K562 (cell line): Measurements from ENCODE around the gene TMEM123. TPM values are rescaled to one million over a fixed set of nuclear protein-coding genes. Genes with fewer than 3 reads are reported as not detected.
A peak's percentile ranks its signal among the peaks of the same experiment; 100 is the strongest.

ENCODE experiments used
- ATAC-seq: fragments of 200-7000 bp; cut with Tn5 transposase; 3 replicates; pipeline ENCODE4 v1.9.1; 2020; ENCODE audit warnings: moderate library complexity
- Bru-seq: library from RNA; stranded (reverse); fragments of 400-500 nt; gene quantifications from one replicate; lab custom pipeline; 2021; lab: Mats Ljungman, UMichigan
- BruChase-seq, 2 experiments: library from RNA; stranded (reverse); fragments of 400-500 nt; gene quantifications; one replicate each; lab custom pipeline; 2021; lab: Mats Ljungman, UMichigan
- BruUV-seq: library from RNA; stranded (reverse); fragments of 400-500 nt; replicated peaks from 2 replicates; lab custom pipeline; 2021; lab: Mats Ljungman, UMichigan
- CTCF ChIA-PET: fragments of 300-600 bp; formaldehyde crosslinking; extraction: SDS; loops from one replicate; lab custom pipeline; 2021; ENCODE audit warnings: low intra/inter-chr PET ratio; lab: Yijun Ruan, JAX
- POLR2A ChIA-PET: fragments of 300-600, 350-650 bp; sonication (Branson Sonifier 250); formaldehyde crosslinking; extraction: SDS; loops from one replicate; lab custom pipeline; 2021; ENCODE audit warnings: antibody characterized with exemption, inconsistent platforms; lab: Yijun Ruan, JAX
- DNase-seq, 4 experiments: peaks; one replicate each; pipeline versions ENCODE4 v3.0.0 to v3.0.0-alpha.2; 2011 to 2018; ENCODE audit warnings: low spot score in 3 of 4, mixed read lengths in 3 of 4; ENCODE audit errors: extremely low read depth in 1 of 4
- FAIRE-seq: peaks from 2 replicates; lab custom pipeline; 2011; peaks lifted over from hg19 to GRCh38; lab: Jason Lieb, UNC
- H2AFZ ChIP-seq: 2 replicates; pipeline ENCODE4 v1.6.0; 2011; ENCODE audit warnings: low read depth, low read length, control low read depth, inconsistent platforms
- H3K27ac ChIP-seq: fragments of 200-600 bp; 3 replicates; pipeline ENCODE4 v1.8.0; 2011; ENCODE audit warnings: low read depth, mild to moderate bottlenecking, control low read depth, inconsistent platforms, low read length, moderate library complexity, mixed read lengths; ENCODE audit errors: extremely low read depth
- H3K27me3 ChIP-seq, 2 experiments: fragments of 300-600 bp in 1 of 2; 2 replicates in 1 of 2; 3 replicates in 1 of 2; pipeline versions ENCODE4 v1.6.0 to v1.8.0; 2011; ENCODE audit warnings: inconsistent platforms in 2 of 2, low read length in 2 of 2, mild to moderate bottlenecking in 1 of 2, mixed read lengths in 1 of 2, moderate library complexity in 1 of 2; ENCODE audit not compliant: control insufficient read depth in 2 of 2, insufficient read depth in 2 of 2
- H3K36me3 ChIP-seq: fragments of 300-600 bp; 3 replicates; pipeline ENCODE4 v1.8.0; 2011; ENCODE audit warnings: mild to moderate bottlenecking, low read length, inconsistent platforms; ENCODE audit not compliant: control insufficient read depth, insufficient read depth
- H3K4me1 ChIP-seq, 2 experiments: fragments of 200-600 bp in 1 of 2; replicated peaks in 1 of 2; 2 replicates in 1 of 2; 3 replicates in 1 of 2; pipeline versions ENCODE4 v1.5.1 to v1.8.0; 2011; ENCODE audit warnings: inconsistent platforms in 2 of 2, low read length in 2 of 2, mild to moderate bottlenecking in 1 of 2, mixed read lengths in 1 of 2, moderate library complexity in 1 of 2; ENCODE audit not compliant: control insufficient read depth in 2 of 2, insufficient read depth in 2 of 2
- H3K4me2 ChIP-seq: 2 replicates; pipeline ENCODE4 v1.6.1; 2011; ENCODE audit warnings: low read length, control low read depth, inconsistent platforms, mixed read lengths; ENCODE audit not compliant: insufficient read depth
- H3K4me3 ChIP-seq: fragments of 200-600 bp; sonication (generic), shearing (Covaris generic); 2 replicates; pipeline ENCODE4 v1.5.1; 2016; ENCODE audit warnings: control low read depth, inconsistent platforms
- H3K79me2 ChIP-seq: fragments of 200-600 bp; 3 replicates; pipeline ENCODE4 v1.8.0; 2011; ENCODE audit warnings: low read length, inconsistent platforms; ENCODE audit not compliant: control insufficient read depth, insufficient read depth
- H3K9ac ChIP-seq, 2 experiments: 2 replicates each; pipeline versions ENCODE4 v1.6.0 to v1.6.1; 2011; ENCODE audit warnings: low read depth in 2 of 2, low read length in 2 of 2, control low read depth in 1 of 2, inconsistent platforms in 1 of 2, mild to moderate bottlenecking in 1 of 2, mixed read lengths in 1 of 2; ENCODE audit not compliant: insufficient read depth in 1 of 2
- H3K9me1 ChIP-seq: one replicate; pipeline ENCODE4 v1.6.0; 2011; ENCODE audit warnings: inconsistent platforms, mild to moderate bottlenecking, low read length, moderate library complexity; ENCODE audit not compliant: control insufficient read depth, insufficient read depth
- H3K9me3 ChIP-seq: replicated peaks from 2 replicates; pipeline ENCODE4 v1.5.1; 2011; ENCODE audit warnings: low read depth, low read length, inconsistent platforms; ENCODE audit not compliant: control insufficient read depth, insufficient read depth
- H4K20me1 ChIP-seq: replicated peaks from 2 replicates; pipeline ENCODE4 v1.6.1; 2011; ENCODE audit warnings: low read length, inconsistent platforms, mixed read lengths; ENCODE audit not compliant: control insufficient read depth, insufficient read depth
- BCOR ChIP-seq: fragments of 450-650 bp; IDR thresholded peaks from 2 replicates; pipeline ENCODE4 v1.6.1; 2016
- HNRNPL ChIP-seq: fragments of 200-400 bp; formaldehyde crosslinking; IDR thresholded peaks from 2 replicates; pipeline ENCODE4 v1.6.1; 2017; ENCODE audit warnings: low read depth, mild to moderate bottlenecking, low read length
- KAT7 ChIP-seq: sonication (generic); formaldehyde crosslinking; IDR thresholded peaks from 2 replicates; pipeline ENCODE4 v1.8.0; 2022; ENCODE audit warnings: missing genetic modification reagents, mild to moderate bottlenecking, borderline replicate concordance
- MBD2 ChIP-seq: sonication (generic); IDR thresholded peaks from 2 replicates; pipeline ENCODE4 v1.6.1; 2016; ENCODE audit warnings: low read depth, borderline replicate concordance
- NKRF ChIP-seq: fragments of 450-650 bp; IDR thresholded peaks from 2 replicates; pipeline ENCODE4 v1.6.1; 2016; ENCODE audit warnings: borderline replicate concordance
- SRF ChIP-seq, 2 experiments: fragments of 250-450, 450-650 bp in 1 of 2; sonication (Bioruptor Pico) in 1 of 2; sonication (generic) in 1 of 2; formaldehyde crosslinking; IDR thresholded peaks; 2 replicates each; pipeline versions ENCODE4 v1.5.0 to v1.5.1; 2020 to 2022; ENCODE audit warnings: mild to moderate bottlenecking in 1 of 2, missing genetic modification reagents in 1 of 2
- YY1 ChIP-seq, 3 experiments: IDR thresholded peaks; 2 replicates each; pipeline ENCODE4 v1.6.1; 2011; ENCODE audit warnings: low read length in 2 of 3, mild to moderate bottlenecking in 2 of 3, moderate library complexity in 2 of 3, borderline replicate concordance in 1 of 3, control low read depth in 1 of 3, low read depth in 1 of 3; ENCODE audit not compliant: insufficient read depth in 3 of 3, insufficient replicate concordance in 2 of 3, control insufficient read depth in 1 of 3, insufficient read length in 1 of 3; ENCODE audit errors: extremely low read depth in 1 of 3
- WGBS: fragments of 100-300 bp; shearing (Covaris generic); methylation state at CpG from one replicate; pipeline ENCODE4 v1.1.6; 2016; ENCODE audit warnings: low coverage, mixed read lengths; ENCODE audit not compliant: insufficient coverage; ENCODE audit errors: missing lambda C conversion rate; 5-methylcytosine and 5-hydroxymethylcytosine counted together
- in situ Hi-C: fragments of 300-500 bp; cut with MboI; formaldehyde crosslinking; loops from 4 replicates; pipeline ENCODE4 v1.15.0; 2018; ENCODE audit warnings: inconsistent platforms, mixed read lengths
- intact Hi-C: fragments of 100-400 bp; cut with micrococcal nuclease; formaldehyde crosslinking; loops from 2 replicates; pipeline ENCODE4 v1.14.2; 2022
- long read RNA-seq, 3 experiments: library from polyadenylated mRNA in 2 of 3; library from RNA in 1 of 3; unstranded in 2 of 3; stranded (forward) in 1 of 3; transcript quantifications; one replicate each; pipeline ENCODE4 v2.0.0, GENCODE V29; 2019 to 2022
- polyA minus RNA-seq, 3 experiments: library from RNA; depleted of rRNA, polyadenylated mRNA; stranded (reverse); fragments of >200 nt; gene quantifications; 2 replicates each; pipeline ENCODE4 v1.2.3, GENCODE V29; 2011
- polyA plus RNA-seq, 8 experiments: library from polyadenylated mRNA; depleted of rRNA in 4 of 8; stranded (reverse) in 5 of 8; unstranded in 3 of 8; fragments of >200 nt; fragmentation: Nextera tagmentation in 2 of 8; fragmentation: Illumina TruSeq in 1 of 8; extraction: Ambion mirVana in 2 of 8; extraction: Trizol in 1 of 8; gene quantifications; 2 replicates each; pipeline versions ENCODE4 v1.2.1 to v1.2.3, GENCODE V29; 2011 to 2014; ENCODE audit warnings: inconsistent platforms in 1 of 8, missing spikeins in 1 of 8
- total RNA-seq, 7 experiments: library from RNA; depleted of rRNA in 6 of 7; stranded (reverse); fragments of >200 nt in 6 of 7; fragmentation: Illumina TruSeq in 2 of 7; extraction: Trizol in 2 of 7; gene quantifications; 2 replicates each; pipeline versions ENCODE4 v1.2.1 to v1.2.3, GENCODE V29; 2011 to 2021; ENCODE audit warnings: low replicate concordance in 1 of 7
- TF ChIP-seq, protein P1 (sequence below): fragments of 250-450 bp; sonication (Bioruptor Pico); IDR thresholded peaks from 2 replicates; pipeline ENCODE4 v1.5.0; 2021
- TF ChIP-seq, protein P2 (sequence below): sonication (generic); formaldehyde crosslinking; IDR thresholded peaks from 2 replicates; pipeline ENCODE4 v1.9.0; 2022; ENCODE audit warnings: mild to moderate bottlenecking, missing genetic modification reagents

TMEM123 gene
- total RNA-seq (2011; cell fraction: chromatin; rRNA removed; ENCODE audit: low replicate concordance), result 82.8 and 147 TPM in 2 replicates
- 97.2 and 106 TPM in 2 replicates for total RNA-seq (2011; cell fraction: nucleolus; rRNA removed)
- 158 and 240 TPM in 2 replicates for total RNA-seq (2011; cell fraction: nucleoplasm; rRNA removed)
- total RNA-seq (2014; rRNA removed) (50.2 and 55.0 TPM in 2 replicates), total RNA-seq (2014; rRNA removed; fragmentation: Illumina TruSeq; extraction: Trizol) (132 and 151 TPM in 2 replicates), total RNA-seq (2015; rRNA removed; fragmentation: Illumina TruSeq; extraction: Trizol) (139 and 149 TPM in 2 replicates), total RNA-seq (2021) (80.0 and 82.4 TPM in 2 replicates), polyA plus RNA-seq (2011; rRNA removed) (327 and 344 TPM in 2 replicates), polyA plus RNA-seq (2014; fragmentation: Illumina TruSeq; extraction: Trizol) (100 and 104 TPM in 2 replicates), polyA plus RNA-seq (2014; fragmentation: Nextera tagmentation; extraction: Ambion mirVana) (10 to 100 TPM; 19.8 to 29.4 TPM), polyA plus RNA-seq (2014; rRNA removed) (50.1 and 52.3 TPM in 2 replicates), polyA minus RNA-seq (2011; rRNA and poly(A)+ RNA removed) (518 and 545 TPM in 2 replicates), Bru-seq, nascent RNA (percentile 89 among the genes with signal in this experiment), BruChase-seq, experiment 1, labeled RNA remaining after a 2-hour chase (percentile 83 among the genes with signal in this experiment), BruChase-seq, experiment 2, labeled RNA remaining after a 6-hour chase (percentile 80 among the genes with signal in this experiment)
- 95.7 and 139 TPM in 2 replicates for polyA plus RNA-seq (2011; cell fraction: cytosol; rRNA removed)
- 33.6 and 76.0 TPM in 2 replicates for polyA plus RNA-seq (2011; cell fraction: nucleus; rRNA removed)
- 73.9 and 87.4 TPM in 2 replicates for polyA plus RNA-seq (2012)
- polyA minus RNA-seq (2011; cell fraction: cytosol; rRNA and poly(A)+ RNA removed), result 108 and 135 TPM in 2 replicates
- polyA minus RNA-seq (2011; cell fraction: nucleus; rRNA and poly(A)+ RNA removed), result 22.5 and 48.3 TPM in 2 replicates
- long read RNA-seq, experiment 1, transcript TMEM123-202 (5 exons, 3,579 nt), result major isoform, 277 of 320 reads
- long read RNA-seq, experiment 1, partial matches to known transcripts, result 15 of 320 reads
- long read RNA-seq, experiment 1, other reads (novel, unspliced or antisense), result 28 of 320 reads
- long read RNA-seq, experiment 2, transcript TMEM123-202 (5 exons, 3,579 nt), result major isoform, 5 of 42 reads
- long read RNA-seq, experiment 2, partial matches to known transcripts, result 2 of 42 reads
- long read RNA-seq, experiment 2, other reads (novel, unspliced or antisense), result 35 of 42 reads
- long read RNA-seq, experiment 3, transcript TMEM123-202 (5 exons, 3,579 nt), result major isoform, 36 of 38 reads
- long read RNA-seq, experiment 3, partial matches to known transcripts, result 0 of 38 reads
- long read RNA-seq, experiment 3, other reads (novel, unspliced or antisense), result 2 of 38 reads

DNA sequence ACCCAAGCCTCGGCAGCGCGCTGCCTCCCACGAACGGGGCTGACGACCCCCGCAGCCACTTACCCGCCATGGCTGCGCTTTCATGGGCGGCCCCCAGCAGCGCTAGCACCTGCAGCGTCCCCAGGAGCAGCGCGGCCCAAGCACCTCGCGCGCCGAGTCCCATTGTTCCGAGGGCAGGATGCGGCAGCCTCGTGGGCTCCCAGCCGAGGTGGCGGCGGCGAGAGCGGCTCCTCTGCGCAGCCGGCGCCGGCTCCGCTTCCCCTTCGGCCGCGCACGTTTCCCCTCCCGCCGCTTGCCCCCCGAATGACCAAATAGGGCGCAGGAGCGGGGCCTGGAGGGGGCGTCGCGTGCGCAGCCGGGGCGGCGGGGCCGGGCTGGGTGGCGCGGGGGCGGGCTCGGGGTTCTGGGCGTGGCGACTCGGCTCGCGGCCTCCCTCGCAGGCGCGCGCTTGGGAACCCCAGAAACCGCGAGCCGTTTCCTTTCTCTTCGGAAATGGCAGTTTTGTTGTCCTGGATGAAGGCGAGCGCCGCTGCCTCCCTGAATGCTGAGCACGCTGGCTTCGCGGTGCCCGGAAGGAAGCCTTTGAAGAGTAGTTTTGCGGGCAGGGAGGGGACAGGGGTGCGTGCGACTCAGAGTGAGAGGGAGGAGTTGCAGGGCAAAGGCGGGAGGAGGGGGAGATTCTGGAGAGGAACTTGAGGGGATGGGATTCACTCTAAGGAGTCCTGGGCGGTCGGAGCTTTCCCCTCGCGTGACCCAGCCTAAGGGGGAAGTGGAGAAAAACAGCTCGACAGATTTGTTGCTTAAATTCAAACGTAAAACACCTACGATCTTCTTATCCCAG is at the start of gene TMEM123:
TMEM123 (minus strand) TSS at position 305 of the 841 bp plus-strand sequence; CDS start at position 163, 142 bp downstream.
- peak within 1 kb of the TSS; percentile 88 for H3K4me3 ChIP-seq
- CTCF ChIA-PET, result interaction anchor here (0.6 kb wide), 1 partner anchor 15 kb away, joined by 3 read pairs; no protein-coding TSS in a partner anchor
- H2AFZ ChIP-seq, result peak within 1 kb of the TSS; percentile 99
- in situ Hi-C loops, result no loop called here
- peak within 1 kb of the TSS; percentile 84 for H3K4me2 ChIP-seq
- peaks cover 14% of the 10 kb centered on the region for H4K20me1 ChIP-seq
- H3K9me1 ChIP-seq, result no peaks in the 10 kb centered on the region
- no TSS peak for BruUV-seq
- H3K27ac ChIP-seq, result peak within 1 kb of the TSS; percentile 86
- H3K9ac ChIP-seq, result peak within 1 kb of the TSS; percentile 79 to 92
- peaks cover 12% of the 10 kb centered on the region for H3K36me3 ChIP-seq
- intact Hi-C loops, result loop anchor here (2.0 to 5.0 kb wide), 2 partner anchors 65 to 106 kb away; partner anchors contain the start of gene BIRC2
- FAIRE-seq, result no peak
- no peaks in the 10 kb centered on the region for H3K27me3 ChIP-seq
- H3K4me1 ChIP-seq, result peaks cover 10 to 32% of the 10 kb centered on the region in 2 experiments; a peak in 4 of 5 replicates
- peak; percentile 83 to 90 (median 86) for DNase-seq
- peak; percentile 87 for ATAC-seq
- POLR2A ChIA-PET, result interaction anchor here (0.9 to 1.2 kb wide), 3 partner anchors 10 to 21 kb away, joined by 3 to 5 read pairs (median 3); no protein-coding TSS in a partner anchor
- H3K9me3 ChIP-seq, result no peaks in the 10 kb centered on the region
- peaks cover 45% of the 10 kb centered on the region for H3K79me2 ChIP-seq
- WGBS, result under 1% methylated on average over 50 of the region's 83 CpGs
- TF ChIP-seq BCOR, result 0 out of 2 replicates have a peak, but pooled peaks have one; percentile 2
- TF ChIP-seq HNRNPL, result 0 out of 2 replicates have a peak, but pooled peaks have one; percentile 31
- TF ChIP-seq, protein P1, sequence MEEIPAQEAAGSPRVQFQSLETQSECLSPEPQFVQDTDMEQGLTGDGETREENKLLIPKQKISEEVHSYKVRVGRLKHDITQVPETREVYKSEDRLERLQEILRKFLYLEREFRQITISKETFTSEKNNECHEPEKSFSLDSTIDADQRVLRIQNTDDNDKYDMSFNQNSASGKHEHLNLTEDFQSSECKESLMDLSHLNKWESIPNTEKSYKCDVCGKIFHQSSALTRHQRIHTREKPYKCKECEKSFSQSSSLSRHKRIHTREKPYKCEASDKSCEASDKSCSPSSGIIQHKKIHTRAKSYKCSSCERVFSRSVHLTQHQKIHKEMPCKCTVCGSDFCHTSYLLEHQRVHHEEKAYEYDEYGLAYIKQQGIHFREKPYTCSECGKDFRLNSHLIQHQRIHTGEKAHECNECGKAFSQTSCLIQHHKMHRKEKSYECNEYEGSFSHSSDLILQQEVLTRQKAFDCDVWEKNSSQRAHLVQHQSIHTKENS, result no peak
- no peak for TF ChIP-seq MBD2
- peak in 2 of 3 experiments; percentile 48 to 67 for TF ChIP-seq YY1 (IDR thresholded peaks at IDR 0.05; ENCODE audit: borderline replicate concordance in 1 of 3, control insufficient read depth in 1 of 3, extremely low read depth in 1 of 3, insufficient read depth in 3 of 3, insufficient read length in 1 of 3, insufficient replicate concordance in 2 of 3, low read depth in 1 of 3, low read length in 2 of 3)
- peak; percentile 89 for TF ChIP-seq KAT7 (CRISPR knock-in tag)
- TF ChIP-seq, protein P2, sequence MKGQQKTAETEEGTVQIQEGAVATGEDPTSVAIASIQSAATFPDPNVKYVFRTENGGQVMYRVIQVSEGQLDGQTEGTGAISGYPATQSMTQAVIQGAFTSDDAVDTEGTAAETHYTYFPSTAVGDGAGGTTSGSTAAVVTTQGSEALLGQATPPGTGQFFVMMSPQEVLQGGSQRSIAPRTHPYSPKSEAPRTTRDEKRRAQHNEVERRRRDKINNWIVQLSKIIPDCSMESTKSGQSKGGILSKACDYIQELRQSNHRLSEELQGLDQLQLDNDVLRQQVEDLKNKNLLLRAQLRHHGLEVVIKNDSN, result no peak
- TF ChIP-seq NKRF, result no peak
- peak in 1 of 2 experiments; percentile 55; a peak in 2 of 4 replicates for TF ChIP-seq SRF (CRISPR knock-in tag; IDR thresholded peaks at IDR 0.05)
